GM03348 (cell line): ENCODE data around the gene PUS3.
"Not testable (repeated sequence)": the region's sequence is repeated elsewhere in the genome, so short reads cannot be mapped to it uniquely, and the experiment has no call there.

Source experiments
- DNase-seq: peaks from one replicate; pipeline ENCODE4 v3.0.0; 2012; ENCODE audit warnings: low spot score

PUS3 gene

GRCh38 chr11:125916683-125917347 is 13.8 kb upstream of the PUS3 start:
- DNase-seq, result no peak

- DNase-seq, result not testable (repeated sequence)
Measured at GRCh38 chr11:125914601-125915000, 11.6 kb upstream of the PUS3 start.

- DNase-seq, result no peak
Measured at GRCh38 chr11:125910226-125910849, 7.3 kb upstream of the PUS3 start.

- DNase-seq, result no peak
Measured at GRCh38 chr11:125904678-125905077, 1.7 kb upstream of the PUS3 start.

GRCh38 chr11:125903711-125904659 is 979 bp upstream of the PUS3 start, which contains the start of gene DDX25:
TSS of gene DDX25 (plus strand) at chr11:125904508. CDS start at chr11:125904518, 10 bp downstream.
- DNase-seq, result no peak

- DNase-seq, result no peak
Measured at GRCh38 chr11:125902277-125902926, 604 bp downstream of the PUS3 start.

GRCh38 chr11:125901872-125902271 is 1.1 kb downstream of the PUS3 start:
- DNase-seq, result no peak

- no peak for DNase-seq
Measured at GRCh38 chr11:125892994-125893393, 10.0 kb downstream of the PUS3 start.

- DNase-seq, result no peak
Measured at GRCh38 chr11:125892071-125892470, 10.9 kb downstream of the PUS3 start.

GRCh38 chr11:125890447-125891100 is 12.4 kb downstream of the PUS3 start:
- DNase-seq, result no peak

GRCh38 chr11:125887373-125888324 is 15.4 kb downstream of the PUS3 start, which contains the start of gene HYLS1:
TSS of gene HYLS1 (plus strand) at chr11:125887668. CDS start at chr11:125899369, 11,701 bp downstream.
- peak; percentile 98 for DNase-seq

- peak; percentile 57 for DNase-seq
Measured at GRCh38 chr11:125886997-125887372, 16.0 kb downstream of the PUS3 start.

GRCh38 chr11:125883375-125883774 is 19.6 kb downstream of the PUS3 start:
- DNase-seq, result no peak

- DNase-seq, result no peak
Measured at GRCh38 chr11:125881291-125881690, 21.7 kb downstream of the PUS3 start.

- peak; percentile 77 for DNase-seq
Measured at GRCh38 chr11:125874556-125875124, 28.4 kb downstream of the PUS3 start.

- DNase-seq, result no peak
Measured at GRCh38 chr11:125873881-125874555, 29.0 kb downstream of the PUS3 start.

GRCh38 chr11:125872138-125872491 is 30.9 kb downstream of the PUS3 start:
- DNase-seq, result no peak

- peak; percentile 56 for DNase-seq
Measured at GRCh38 chr11:125871391-125872137, 31.4 kb downstream of the PUS3 start.

GRCh38 chr11:125869521-125869920 is 33.5 kb downstream of the PUS3 start:
- DNase-seq, result no peak
